SU-DHL-6 (cell line): ENCODE measurements around the gene TMCO4.

Experiments used
- H2AFZ ChIP-seq: fragments of 200-600 bp; sonication (generic); 2 replicates; pipeline ENCODE4 v1.6.1; 2014; ENCODE audit warnings: low read depth, mild to moderate bottlenecking, moderate library complexity, mixed read lengths, antibody characterized with exemption, low read length; ENCODE audit not compliant: severe bottlenecking
- H3F3A ChIP-seq: fragments of 200-600 bp; shearing (Covaris generic); 2 replicates; pipeline ENCODE4 v1.6.0; 2016; ENCODE audit warnings: antibody characterized with exemption, mild to moderate bottlenecking; ENCODE audit not compliant: insufficient read depth
- H3K27ac ChIP-seq: fragments of 200-600 bp; sonication (generic); 2 replicates; pipeline ENCODE4 v1.5.1; 2016; ENCODE audit warnings: low read depth, mild to moderate bottlenecking, low read length, moderate library complexity, mixed read lengths
- H3K27me3 ChIP-seq: fragments of 200-600 bp; sonication (generic), shearing (Covaris generic); 2 replicates; pipeline ENCODE4 v1.6.0; 2014; ENCODE audit warnings: mild to moderate bottlenecking, low read length
- H3K36me3 ChIP-seq: fragments of 200-600 bp; sonication (generic); 2 replicates; pipeline ENCODE4 v1.6.1; 2014; ENCODE audit warnings: mild to moderate bottlenecking, low read length, mixed read lengths
- H3K4me2 ChIP-seq: fragments of 300-600, 200-600 bp; shearing (Covaris generic), sonication (generic); 2 replicates; pipeline ENCODE4 v1.6.0; 2014; ENCODE audit warnings: low read length, low read depth, mild to moderate bottlenecking; ENCODE audit not compliant: poor library complexity, severe bottlenecking
- H3K4me3 ChIP-seq: fragments of 200-600 bp; sonication (generic); 2 replicates; pipeline ENCODE4 v1.5.1; 2014; ENCODE audit warnings: antibody characterized with exemption, low read length, mild to moderate bottlenecking, mixed read lengths; ENCODE audit not compliant: insufficient read depth, poor library complexity, severe bottlenecking
- H3K79me2 ChIP-seq: fragments of 200-600 bp; sonication (generic); 2 replicates; pipeline ENCODE4 v1.6.1; 2014; ENCODE audit warnings: mild to moderate bottlenecking, low read length, moderate library complexity; ENCODE audit not compliant: insufficient read depth
- H3K9ac ChIP-seq: fragments of 200-600 bp; sonication (generic); 2 replicates; pipeline ENCODE4 v1.7.0; 2014; ENCODE audit warnings: mild to moderate bottlenecking, low read length
- H3K9me2 ChIP-seq: fragments of 200-600 bp; sonication (generic); replicated peaks from 2 replicates; pipeline ENCODE4 v1.6.1; 2014; ENCODE audit warnings: low read length; ENCODE audit not compliant: insufficient read depth
- H3K9me3 ChIP-seq: fragments of 200-600 bp; sonication (generic); 2 replicates; pipeline ENCODE4 v1.6.1; 2014; ENCODE audit warnings: low read length, mixed read lengths; ENCODE audit not compliant: insufficient read depth
- H4K20me1 ChIP-seq: fragments of 200-600 bp; sonication (generic); 2 replicates; pipeline ENCODE4 v1.6.1; 2014; ENCODE audit warnings: low read depth, mild to moderate bottlenecking, antibody characterized with exemption, low read length, moderate library complexity, mixed read lengths
- CTCF ChIP-seq: fragments of 200-600 bp; sonication (generic); IDR thresholded peaks from one replicate; pipeline ENCODE4 v1.5.1; 2017; ENCODE audit warnings: antibody characterized with exemption, mild to moderate bottlenecking, low read length, moderate library complexity; ENCODE audit not compliant: insufficient read depth, poor library complexity, severe bottlenecking
- EZH2phosphoT487 ChIP-seq: fragments of 200-600 bp; sonication (generic), shearing (Covaris generic); conservative IDR thresholded peaks from 2 replicates; pipeline ENCODE4 v1.6.1; 2018; ENCODE audit warnings: mild to moderate bottlenecking, antibody characterized with exemption, low read length, moderate library complexity, mixed read lengths

The TMCO4 gene

GRCh38 chr1:19765623-19766022 lies 34.1 kb downstream of the TMCO4 start:
- Histone ChIP-seq H3K36me3 (no peaks in the 10 kb centered on the region), H3K4me3 (no peak overlapping the region), H3K9me2 (no peaks in the 10 kb centered on the region), H3K9me3 (no peaks in the 10 kb centered on the region), H3K9ac (no peak overlapping the region), H3K79me2 (no peaks in the 10 kb centered on the region), H3K27me3 (no peaks in the 10 kb centered on the region), H3K27ac (no peak overlapping the region), H3K4me2 (no peak overlapping the region), H2AFZ (no peak overlapping the region), H4K20me1 (no peaks in the 10 kb centered on the region), H3F3A (no peaks in the 10 kb centered on the region)
- TF ChIP-seq EZH2phosphoT487 (no peak), CTCF (no peak)

GRCh38 chr1:19764848-19765247 lies 34.9 kb downstream of the TMCO4 start:
- TF ChIP-seq EZH2phosphoT487 (no peak), CTCF (no peak)
- Histone ChIP-seq H2AFZ (no peak overlapping the region), H3K9me3 (no peaks in the 10 kb centered on the region), H3F3A (no peaks in the 10 kb centered on the region), H3K9me2 (no peaks in the 10 kb centered on the region), H3K36me3 (no peaks in the 10 kb centered on the region), H3K79me2 (no peaks in the 10 kb centered on the region), H3K27me3 (no peaks in the 10 kb centered on the region), H4K20me1 (no peaks in the 10 kb centered on the region), H3K27ac (no peak overlapping the region), H3K9ac (no peak overlapping the region), H3K4me2 (no peak overlapping the region), H3K4me3 (no peak overlapping the region)

GRCh38 chr1:19762175-19762779 lies 37.4 kb downstream of the TMCO4 start:
- Histone ChIP-seq H3K9me2 (no peaks in the 10 kb centered on the region), H3K9me3 (no peaks in the 10 kb centered on the region), H3K4me2 (no peak overlapping the region), H3K9ac (no peak overlapping the region), H3K79me2 (no peaks in the 10 kb centered on the region), H3K36me3 (no peaks in the 10 kb centered on the region), H3K27me3 (no peaks in the 10 kb centered on the region), H2AFZ (no peak overlapping the region), H3F3A (no peaks in the 10 kb centered on the region), H3K4me3 (no peak overlapping the region), H4K20me1 (no peaks in the 10 kb centered on the region), H3K27ac (no peak overlapping the region)
- TF ChIP-seq EZH2phosphoT487 = no peak
- peak; percentile 73 for TF ChIP-seq CTCF
